Ectodermal cell (in vitro differentiated cells): Measurements from ENCODE around the gene RNF138.
"Not testable (repeated sequence)": the region's sequence is repeated elsewhere in the genome, so short reads cannot be mapped to it uniquely, and the experiment has no call there.

ENCODE experiments used
- H3K27ac ChIP-seq: 2 replicates; pipeline ENCODE4 v1.7.0; 2013; ENCODE audit warnings: mild to moderate bottlenecking, low read depth, low read length; ENCODE audit not compliant: insufficient read depth, poor library complexity, severe bottlenecking
- H3K27me3 ChIP-seq: 2 replicates; pipeline ENCODE4 v1.7.0; 2013; ENCODE audit warnings: mild to moderate bottlenecking, low read length; ENCODE audit not compliant: insufficient read depth, control insufficient read depth, poor library complexity, severe bottlenecking
- H3K36me3 ChIP-seq: one replicate; pipeline ENCODE4 v1.7.0; 2013; ENCODE audit warnings: low read length; ENCODE audit not compliant: control insufficient read depth, insufficient read depth
- H3K4me1 ChIP-seq: one replicate; pipeline ENCODE4 v1.7.0; 2013; ENCODE audit warnings: low read length; ENCODE audit not compliant: control insufficient read depth, insufficient read depth
- H3K4me3 ChIP-seq: 2 replicates; pipeline ENCODE4 v1.7.0; 2013; ENCODE audit warnings: low read depth, low read length, control low read depth; ENCODE audit not compliant: insufficient read depth
- H3K9me3 ChIP-seq: 2 replicates; pipeline ENCODE4 v1.7.0; 2013; ENCODE audit warnings: mild to moderate bottlenecking, low read length, moderate library complexity; ENCODE audit not compliant: control insufficient read depth
- WGBS, 2 experiments: methylation state at CpG; one replicate each; pipeline ENCODE4 v1.1.7; 2013; ENCODE audit warnings: missing lambda C conversion rate in 2 of 2; 5-methylcytosine and 5-hydroxymethylcytosine counted together

RNF138 gene

DNA sequence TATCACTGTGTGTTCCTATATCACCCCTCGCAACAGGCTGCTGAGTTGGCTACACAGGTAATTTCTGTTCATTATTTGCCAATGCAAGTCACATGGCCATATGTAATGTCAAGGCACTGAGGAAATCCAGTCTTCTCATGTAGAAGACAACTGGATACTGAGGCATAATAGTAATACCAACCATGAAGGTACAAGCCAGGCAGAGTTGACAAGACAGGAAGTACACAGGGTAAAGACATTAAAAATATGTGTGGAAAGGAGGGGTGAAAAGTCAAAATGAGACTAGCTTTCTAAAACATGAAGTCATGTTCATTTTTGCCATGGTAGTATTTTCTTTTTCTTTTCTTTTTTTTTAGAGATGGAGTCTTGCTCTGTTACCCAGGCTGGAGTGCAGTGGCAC lies 17.5 kb upstream of the RNF138 start:
- H3K36me3 ChIP-seq = no peaks in the 10 kb centered on the region
- WGBS, 2 experiments = 94 to 97% methylated on average over 1 of the region's 1 CpG

GRCh38 chr18:32078845-32079244 lies 12.8 kb upstream of the RNF138 start:
- 100% methylated on average over 2 of the region's 2 CpGs; no CpG with 5 or more reads in 1 of the 2 experiments for WGBS, 2 experiments
- no peak overlapping the region for H3K27ac ChIP-seq
- no peaks in the 10 kb centered on the region for H3K36me3 ChIP-seq
- H3K4me3 ChIP-seq = no peak overlapping the region
- no peaks in the 10 kb centered on the region for H3K4me1 ChIP-seq
- H3K9me3 ChIP-seq = no peaks in the 10 kb centered on the region
- no peaks in the 10 kb centered on the region for H3K27me3 ChIP-seq

More for the DNA sequence above, 17.5 kb upstream of the RNF138 start:
- Histone ChIP-seq H3K4me3 (no peak overlapping the region), H3K27me3 (no peaks in the 10 kb centered on the region), H3K9me3 (no peaks in the 10 kb centered on the region), H3K4me1 (no peaks in the 10 kb centered on the region), H3K27ac (no peak overlapping the region)

GRCh38 chr18:32081881-32082280 lies 9.8 kb upstream of the RNF138 start:
- no peaks in the 10 kb centered on the region for H3K9me3 ChIP-seq
- 88 to 90% methylated on average over 1 of the region's 1 CpG for WGBS, 2 experiments
- no peaks in the 10 kb centered on the region for H3K27me3 ChIP-seq
- H3K27ac ChIP-seq = no peak overlapping the region
- no peaks in the 10 kb centered on the region for H3K4me1 ChIP-seq
- H3K36me3 ChIP-seq = no peaks in the 10 kb centered on the region
- H3K4me3 ChIP-seq = no peak overlapping the region

GRCh38 chr18:32083781-32084180 lies 7.9 kb upstream of the RNF138 start:
- Histone ChIP-seq H3K9me3 (no peaks in the 10 kb centered on the region), H3K27me3 (no peaks in the 10 kb centered on the region), H3K27ac (no peak overlapping the region), H3K4me1 (no peaks in the 10 kb centered on the region), H3K4me3 (no peak overlapping the region), H3K36me3 (no peaks in the 10 kb centered on the region)
- WGBS, 2 experiments = 86 to 89% methylated on average over 8 of the region's 8 CpGs

- Histone ChIP-seq H3K4me3 (no peak overlapping the region), H3K36me3 (no peaks in the 10 kb centered on the region), H3K4me1 (no peaks in the 10 kb centered on the region), H3K9me3 (no peaks in the 10 kb centered on the region), H3K27ac (no peak overlapping the region), H3K27me3 (no peaks in the 10 kb centered on the region)
- WGBS, 2 experiments = 88 to 91% methylated on average over 6 of the region's 6 CpGs
Observed at GRCh38 chr18:32086881-32087280, 4.8 kb upstream of the RNF138 start.

GRCh38 chr18:32090831-32091230 lies 843 bp upstream of the RNF138 start:
- H3K27me3 ChIP-seq, H3K9me3 ChIP-seq, H3K27ac ChIP-seq, H3K36me3 ChIP-seq, H3K4me1 ChIP-seq, H3K4me3 ChIP-seq: not testable (repeated sequence)
- 93 to 94% methylated on average over 16 of the region's 16 CpGs for WGBS, 2 experiments

GRCh38 chr18:32091325-32091723 lies 350 bp upstream of the RNF138 start:
- Histone ChIP-seq H3K36me3 (no peaks in the 10 kb centered on the region), H3K4me1 (no peaks in the 10 kb centered on the region), H3K27ac (peak overlapping the region; percentile 99), H3K4me3 (peak overlapping the region; percentile 89), H3K27me3 (no peaks in the 10 kb centered on the region), H3K9me3 (no peaks in the 10 kb centered on the region)
- WGBS, 2 experiments = 41 to 46% methylated on average over 5 to 6 of the region's 7 CpGs

DNA sequence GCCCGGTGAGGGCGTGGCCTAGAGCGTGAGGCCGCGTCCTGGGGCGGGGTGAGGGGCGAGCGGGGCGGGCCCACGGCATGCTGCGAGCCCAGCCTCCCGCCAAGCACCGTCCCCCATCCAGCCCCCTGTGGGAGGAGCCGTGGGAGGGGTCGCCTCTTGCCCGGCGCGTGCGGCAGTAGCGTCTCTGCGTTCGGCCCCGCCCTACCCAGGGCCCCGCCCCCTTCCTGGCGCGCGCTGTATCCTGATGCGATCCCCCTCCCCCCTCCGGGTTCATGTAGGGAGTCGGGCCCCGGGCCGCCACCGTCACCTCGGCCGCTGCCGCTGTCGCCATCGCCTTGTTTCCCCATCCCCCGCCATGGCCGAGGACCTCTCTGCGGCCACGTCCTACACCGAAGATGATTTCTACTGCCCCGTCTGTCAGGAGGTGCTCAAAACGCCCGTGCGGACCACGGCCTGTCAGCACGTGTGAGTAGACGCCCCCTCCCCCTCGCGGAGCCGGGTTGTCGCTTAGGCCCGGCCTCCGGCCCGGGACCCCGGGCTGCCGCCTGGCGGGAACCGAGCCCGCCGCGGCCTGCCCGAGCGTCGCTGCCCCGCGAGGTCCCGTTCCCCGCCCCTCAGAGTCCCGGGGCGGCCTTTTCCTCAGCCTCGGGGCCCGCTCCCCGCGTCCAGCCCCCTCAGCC lies 888 bp downstream of the RNF138 start:
- Histone ChIP-seq H3K4me3 (peak overlapping the region; percentile 89), H3K27ac (peak overlapping the region; percentile 99), H3K9me3 (no peaks in the 10 kb centered on the region), H3K27me3 (no peaks in the 10 kb centered on the region), H3K4me1 (no peaks in the 10 kb centered on the region), H3K36me3 (no peaks in the 10 kb centered on the region)
- WGBS, 2 experiments = 0% methylated on average over 77 of the region's 77 CpGs

- H3K27ac ChIP-seq = peak overlapping the region; percentile 87
- H3K27me3 ChIP-seq = no peaks in the 10 kb centered on the region
- H3K4me3 ChIP-seq = peak overlapping the region; percentile 89
- WGBS, 2 experiments = 0 to 1% methylated on average over 32 of the region's 32 CpGs
- no peaks in the 10 kb centered on the region for H3K36me3 ChIP-seq
- H3K4me1 ChIP-seq = no peaks in the 10 kb centered on the region
- H3K9me3 ChIP-seq = no peaks in the 10 kb centered on the region
Observed at GRCh38 chr18:32093102-32093511, 1.4 kb downstream of the RNF138 start.

DNA sequence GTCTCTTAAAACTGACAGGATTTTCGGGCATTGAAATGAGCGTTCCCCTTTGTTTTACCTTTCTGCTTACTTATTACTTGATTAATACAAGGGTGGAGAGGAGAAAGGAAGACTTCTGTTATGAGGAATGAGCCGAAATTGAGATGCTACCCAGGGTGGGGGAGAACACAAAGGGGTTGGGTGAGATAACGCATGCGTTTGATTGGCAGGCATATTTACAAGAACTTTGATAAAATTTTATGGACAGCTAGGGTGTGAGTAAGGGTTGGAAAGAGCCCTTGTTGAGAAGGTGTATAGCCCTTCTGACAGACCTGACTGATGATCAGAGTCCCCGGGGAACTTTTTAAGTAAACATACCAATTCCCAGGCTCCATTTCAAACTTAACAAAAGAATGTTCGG lies 1.8 kb downstream of the RNF138 start:
- H3K27me3 ChIP-seq = no peaks in the 10 kb centered on the region

More for the DNA sequence above, 1.8 kb downstream of the RNF138 start:
- WGBS, 2 experiments = 17 to 19% methylated on average over 6 of the region's 7 CpGs
- Histone ChIP-seq H3K9me3 (no peaks in the 10 kb centered on the region), H3K4me3 (peak overlapping the region; percentile 89), H3K4me1 (no peaks in the 10 kb centered on the region), H3K27ac (peak overlapping the region; percentile 87), H3K36me3 (no peaks in the 10 kb centered on the region)
